HG03571 (cell line): ENCODE data around the gene HEMK1.

Source experiments
- ATAC-seq: cut with Tn5 transposase; IDR thresholded peaks from one replicate; pipeline ENCODE4 v1.9.1; 2021; ENCODE audit not compliant: unreplicated experiment

Gene HEMK1

GRCh38 chr3:50573566-50574443 is 4.5 kb downstream of the HEMK1 start:
- ATAC-seq: no peak

- no peak for ATAC-seq
Measured at GRCh38 chr3:50574444-50574831, 5.1 kb downstream of the HEMK1 start.

- no peak for ATAC-seq
Measured at GRCh38 chr3:50575372-50575771, 6.0 kb downstream of the HEMK1 start.

GRCh38 chr3:50577348-50577747 is 8.0 kb downstream of the HEMK1 start:
- ATAC-seq: no peak

DNA sequence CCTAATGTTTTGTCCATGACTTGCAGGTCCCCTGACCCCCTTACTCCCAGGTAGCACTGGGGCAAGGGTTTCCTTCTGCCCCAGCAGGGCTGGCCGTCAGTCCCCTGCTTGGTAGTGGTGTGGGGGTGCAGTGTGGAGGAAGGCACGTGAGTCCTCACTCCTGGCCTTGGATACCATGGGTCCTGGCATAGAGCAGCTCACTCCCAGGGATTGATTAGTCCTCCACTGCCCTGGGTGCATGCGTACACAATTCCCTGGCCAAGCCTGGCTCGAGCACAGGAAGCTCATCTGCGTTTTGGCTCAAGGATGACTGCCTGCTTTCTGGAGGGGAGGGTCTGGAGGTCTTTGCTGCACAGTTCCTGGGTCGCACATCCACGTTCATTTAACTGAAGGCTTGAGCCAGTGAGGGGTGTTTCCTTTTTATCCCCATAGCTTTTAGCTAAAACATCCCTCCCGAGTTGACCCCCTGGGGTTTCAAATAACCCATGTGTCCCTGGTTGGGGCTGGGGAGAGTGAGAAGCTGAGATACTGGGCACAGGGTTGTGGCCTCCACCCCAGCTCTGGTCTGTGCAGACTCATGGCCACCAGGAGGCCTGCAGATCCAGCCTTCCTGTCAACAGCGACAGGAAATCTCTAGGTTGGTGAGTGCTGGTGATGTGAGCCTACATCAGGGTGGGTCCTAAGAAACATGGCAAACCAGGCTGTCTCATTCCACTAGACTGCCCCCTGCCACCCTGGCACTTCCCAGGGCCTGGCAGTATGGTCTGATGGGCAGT is 11.5 kb downstream of the HEMK1 start:
- ATAC-seq: no peak

DNA sequence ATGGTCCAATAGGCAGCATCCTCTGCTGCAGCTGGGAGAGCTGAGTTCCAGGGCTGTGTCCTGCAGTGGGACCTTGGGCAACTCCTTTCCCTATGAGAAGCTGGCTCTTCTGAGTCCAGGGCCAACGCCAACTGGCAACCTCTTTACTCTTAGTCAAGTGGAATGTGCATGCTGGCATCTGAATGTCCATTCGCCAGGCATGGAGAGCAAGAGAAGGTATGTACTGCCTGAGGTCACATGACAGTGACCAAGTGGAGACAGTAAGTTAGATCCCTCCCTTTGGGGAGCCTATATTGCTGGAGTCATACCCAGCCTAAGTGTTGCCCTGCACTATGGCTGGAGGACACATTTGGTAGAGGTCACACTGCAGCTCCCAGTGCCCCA is 12.1 kb downstream of the HEMK1 start:
- no peak for ATAC-seq

DNA sequence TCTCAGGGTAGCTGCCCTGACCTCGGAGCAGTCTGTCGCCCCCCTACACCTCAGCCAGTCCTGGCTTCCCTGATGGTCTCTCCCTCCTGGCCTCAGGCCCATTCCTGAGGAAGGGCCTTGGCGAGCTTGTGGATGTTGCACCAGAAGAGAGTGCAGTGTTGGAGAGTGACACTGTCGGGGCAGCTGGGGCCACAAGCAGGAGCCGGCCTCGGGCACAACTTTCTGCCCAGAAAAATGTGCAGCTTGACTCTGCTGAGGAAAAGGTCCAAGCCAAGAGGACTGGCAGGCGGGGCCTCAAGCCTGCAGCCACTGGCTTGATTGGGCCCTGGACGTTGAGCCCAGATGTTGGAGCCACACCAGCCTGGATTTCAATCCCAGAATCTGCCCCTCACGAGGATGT is 12.8 kb downstream of the HEMK1 start:
- ATAC-seq: no peak

DNA sequence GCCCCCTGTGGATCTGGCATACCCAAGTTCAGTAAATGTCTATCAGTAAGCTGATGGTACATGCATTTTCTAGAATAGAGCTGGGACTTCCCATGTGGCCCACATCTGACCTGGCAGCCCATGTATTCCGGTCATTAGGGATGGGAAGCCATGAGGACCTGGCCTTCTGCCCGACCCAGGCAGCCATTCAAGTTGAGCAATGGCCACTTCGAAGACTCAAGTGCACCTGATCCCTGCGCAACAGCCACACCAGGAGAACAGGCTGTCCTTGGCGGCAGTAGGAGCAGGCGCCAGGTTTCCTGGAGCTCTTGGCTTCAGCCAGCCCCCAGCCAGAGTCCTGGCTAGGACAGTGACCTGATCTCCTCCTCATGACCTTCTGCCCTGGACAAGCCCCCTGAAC is 14.6 kb downstream of the HEMK1 start:
- ATAC-seq: no peak

GRCh38 chr3:50584391-50584790 is 15.1 kb downstream of the HEMK1 start:
- no peak for ATAC-seq

DNA sequence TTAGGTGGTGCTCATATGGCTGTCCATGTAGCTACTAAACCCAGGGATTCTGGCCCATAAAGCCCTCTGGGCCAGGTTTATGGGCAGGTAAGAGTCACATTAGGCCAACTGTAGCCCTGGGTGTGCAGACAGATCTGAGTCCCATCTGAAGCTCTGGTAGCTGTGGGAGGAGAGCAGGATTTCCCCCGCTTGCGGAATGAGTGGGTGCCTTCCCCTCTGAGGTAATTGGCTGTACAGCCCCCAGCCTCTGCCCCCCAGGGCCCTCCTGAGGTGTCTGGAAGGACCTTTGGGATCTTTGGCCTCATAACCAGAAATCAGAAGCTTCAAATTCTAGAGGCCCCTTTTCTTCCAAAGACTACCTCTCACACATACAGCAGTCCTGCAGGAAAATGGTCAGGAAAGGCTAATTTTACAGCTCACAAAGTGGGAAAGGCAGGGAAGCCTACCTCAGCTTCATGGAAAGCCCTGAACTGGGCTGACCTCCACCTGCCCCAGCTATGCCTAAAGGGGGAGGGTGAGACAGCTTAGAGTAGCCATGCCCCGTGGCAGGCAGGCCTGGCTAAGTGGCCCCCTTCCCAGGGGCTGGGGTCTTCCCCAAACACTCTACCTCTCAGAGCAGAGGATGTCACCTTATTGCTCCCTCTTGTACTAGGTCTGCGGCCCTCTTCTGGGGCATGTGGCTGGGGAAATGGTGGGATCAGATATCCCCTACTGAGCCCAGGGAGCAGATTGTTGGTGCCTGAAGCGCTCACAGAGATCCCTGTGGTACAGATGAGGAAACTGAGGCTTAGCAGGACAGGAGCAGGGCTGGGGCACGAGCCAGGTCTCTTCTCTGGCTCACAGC is 16.8 kb downstream of the HEMK1 start:
- ATAC-seq: no peak

GRCh38 chr3:50586763-50587070 is 17.4 kb downstream of the HEMK1 start:
- ATAC-seq: no peak

DNA sequence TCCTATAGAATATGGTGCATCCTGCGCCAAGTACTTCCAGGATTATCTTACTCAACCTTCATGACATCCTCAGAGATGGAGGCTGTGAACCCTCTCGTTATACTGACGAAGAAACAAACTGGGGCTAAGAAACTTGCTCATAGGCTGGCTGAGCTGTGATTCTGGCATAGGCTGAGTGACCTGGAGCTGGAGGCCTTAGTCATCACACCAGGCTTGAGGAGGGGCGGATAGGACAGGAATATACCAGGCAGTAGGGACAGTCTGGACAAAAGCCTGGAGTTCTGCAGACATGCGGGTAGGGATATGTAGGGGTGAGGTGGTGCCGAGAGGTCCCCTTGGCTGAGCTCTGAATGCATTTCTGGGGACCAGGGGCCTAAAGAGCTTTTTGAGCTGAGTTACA is 18.1 kb downstream of the HEMK1 start:
- no peak for ATAC-seq

GRCh38 chr3:50587806-50588758 is 18.8 kb downstream of the HEMK1 start:
- ATAC-seq: no peak

DNA sequence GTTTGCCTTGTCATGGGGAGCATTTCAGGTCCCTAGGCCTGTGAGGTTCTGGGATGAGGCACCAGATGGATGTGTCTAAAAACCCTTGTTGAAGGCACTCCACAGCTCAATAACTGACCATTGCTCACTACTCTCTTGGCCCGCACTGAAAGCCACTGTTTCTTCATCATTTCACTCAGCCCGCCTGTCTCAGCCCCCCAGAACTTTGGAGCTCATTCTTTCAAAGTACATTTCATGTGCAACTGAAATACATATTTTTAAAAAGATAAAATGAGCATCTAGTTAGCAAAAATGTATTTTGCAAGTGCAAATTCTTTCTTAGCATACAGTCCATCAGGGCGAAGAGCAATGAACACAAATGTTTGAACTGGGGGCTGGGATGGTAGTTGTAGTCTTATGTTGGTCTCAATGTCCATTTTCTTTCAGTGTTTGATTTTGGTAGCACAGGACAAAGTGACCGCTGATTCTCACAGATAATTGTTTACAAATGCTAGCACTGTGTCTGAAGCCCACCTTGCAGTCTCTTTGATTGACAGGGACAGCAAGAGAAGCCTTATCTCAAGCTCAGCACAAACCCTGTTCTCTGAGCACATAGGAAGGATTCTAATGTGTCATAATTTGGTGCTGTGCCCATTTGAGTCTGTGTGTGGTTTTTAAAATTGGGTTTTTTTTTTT is 19.6 kb downstream of the HEMK1 start:
- no peak for ATAC-seq

DNA sequence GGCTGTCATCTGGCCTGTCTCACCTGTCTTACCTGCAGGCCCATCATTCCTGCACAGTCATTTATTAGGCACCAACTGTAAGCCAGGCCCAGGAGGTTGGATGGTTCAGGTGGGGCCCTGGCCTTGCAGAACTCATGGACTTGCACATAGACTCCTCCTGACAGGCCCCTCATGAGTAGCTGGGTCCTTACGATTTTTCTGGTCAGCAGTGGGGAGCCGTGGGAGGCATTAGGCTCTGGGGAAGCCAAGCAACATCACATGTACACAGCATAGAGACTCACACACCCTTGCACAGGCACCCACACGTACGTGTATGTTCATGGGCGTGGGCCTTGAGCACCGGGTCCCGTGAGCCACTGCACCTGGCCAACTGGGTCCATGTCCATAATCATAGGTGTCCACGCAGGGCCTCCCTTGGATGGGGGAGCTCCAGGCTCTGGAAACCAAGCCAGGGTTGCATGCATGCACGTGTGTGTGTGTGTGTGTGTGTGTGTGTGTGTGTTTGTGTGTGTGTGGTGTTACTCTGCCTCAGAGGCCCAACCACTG is 21.9 kb downstream of the HEMK1 start:
- ATAC-seq: no peak

DNA sequence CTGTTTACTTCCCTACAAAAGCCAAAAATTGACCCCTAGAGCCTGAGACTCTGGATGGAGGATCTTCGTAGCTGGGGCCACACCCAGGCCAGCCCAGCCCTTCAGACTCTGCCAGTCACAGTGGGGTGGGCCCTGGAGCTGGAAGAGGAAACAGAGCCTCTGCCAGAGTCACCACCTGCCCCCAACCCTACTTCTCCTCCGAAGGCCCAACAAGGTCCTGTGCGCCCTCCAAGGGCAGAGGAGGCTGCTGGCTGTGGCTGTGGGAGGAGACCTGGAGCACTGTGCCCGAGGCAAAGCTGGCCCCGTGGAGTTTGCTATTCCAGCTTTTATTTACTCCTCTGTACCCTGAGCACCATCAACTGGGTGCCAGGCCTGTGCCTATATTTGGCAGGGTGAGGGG is 23.2 kb downstream of the HEMK1 start:
- no peak for ATAC-seq

DNA sequence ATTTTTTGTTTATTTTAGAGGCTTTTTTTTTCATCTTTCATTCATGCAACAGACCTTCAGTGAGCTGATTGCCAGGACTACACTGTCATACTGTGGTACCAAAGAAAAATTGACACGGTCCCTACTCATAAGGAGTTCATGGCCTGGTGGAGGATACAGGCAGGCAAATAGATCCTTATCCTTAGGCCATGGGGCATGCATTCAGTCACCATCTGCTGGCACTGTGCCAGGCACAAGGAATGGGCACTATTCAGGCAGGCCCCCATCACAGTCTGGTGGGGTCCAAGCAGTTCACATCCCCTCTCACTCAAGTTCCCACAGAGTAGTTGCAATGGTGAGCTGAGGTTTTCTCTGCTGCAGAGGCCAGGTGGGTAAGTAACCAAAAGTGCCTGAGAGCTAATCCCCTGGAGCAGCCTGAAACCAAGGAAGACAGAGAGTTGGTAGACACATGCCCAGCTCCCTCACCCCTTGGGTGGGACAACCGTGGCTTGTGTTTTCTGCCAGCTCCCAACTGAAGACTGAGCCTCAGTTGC is 25.0 kb downstream of the HEMK1 start:
- no peak for ATAC-seq

GRCh38 chr3:50599115-50599715 is 29.9 kb downstream of the HEMK1 start:
- no peak for ATAC-seq

- no peak for ATAC-seq
Measured at GRCh38 chr3:50599716-50600118, 30.4 kb downstream of the HEMK1 start.
